Neural cell (in vitro differentiated cells): ENCODE data around the gene HPSE2.

Experiments
- CTCF ChIP-seq: fragments of 450-650 bp; IDR thresholded peaks from 2 replicates; pipeline ENCODE4 v1.5.1; 2014; ENCODE audit warnings: antibody characterized with exemption, mild to moderate bottlenecking, moderate library complexity; ENCODE audit not compliant: poor library complexity, severe bottlenecking
- EP300 ChIP-seq: fragments of 450-650 bp; conservative IDR thresholded peaks from 2 replicates; pipeline ENCODE4 v1.6.1; 2014; ENCODE audit warnings: antibody characterized with exemption, mild to moderate bottlenecking, moderate library complexity; ENCODE audit not compliant: poor library complexity, severe bottlenecking
- RAD21 ChIP-seq: fragments of 450-650 bp; conservative IDR thresholded peaks from 2 replicates; pipeline ENCODE4 v1.6.1; 2014; ENCODE audit warnings: antibody characterized with exemption, mild to moderate bottlenecking, moderate library complexity
- REST ChIP-seq: IDR thresholded peaks from 2 replicates; pipeline ENCODE4 v1.6.1; 2012; ENCODE audit warnings: borderline replicate concordance

- TF ChIP-seq CTCF (no peak), RAD21 (no peak), EP300 (no peak), REST (no peak)
These were observed 821.1 kb downstream of the HPSE2 start for GRCh38 chr10:98414578-98414931.
